HepG2 (cell line): Measurements from ENCODE around the gene KTI12. TPM values are rescaled to one million over a fixed set of nuclear protein-coding genes. Genes with fewer than 3 reads are reported as not detected.

Experiments used
- AHDC1 ChIP-seq: sonication (generic); formaldehyde crosslinking; IDR thresholded peaks from 2 replicates; pipeline ENCODE4 v1.5.1; 2020; ENCODE audit warnings: mild to moderate bottlenecking, missing genetic modification reagents, borderline replicate concordance
- DPF2 ChIP-seq: sonication (generic); formaldehyde crosslinking; IDR thresholded peaks from 2 replicates; pipeline ENCODE4 v1.4.0; 2020; ENCODE audit warnings: mild to moderate bottlenecking, low read depth, missing genetic modification reagents, borderline replicate concordance
- HDAC2 ChIP-seq: sonication (generic); formaldehyde crosslinking; IDR thresholded peaks from 2 replicates; pipeline ENCODE4 v1.4.0; 2020; ENCODE audit warnings: missing genetic modification reagents
- KLF13 ChIP-seq: sonication (generic); formaldehyde crosslinking; IDR thresholded peaks from 2 replicates; pipeline ENCODE4 v1.4.0; 2020; ENCODE audit warnings: mild to moderate bottlenecking, missing genetic modification reagents
- NCOA2 ChIP-seq: sonication (generic); formaldehyde crosslinking; IDR thresholded peaks from 2 replicates; pipeline ENCODE4 v1.8.0; 2022; ENCODE audit warnings: inconsistent platforms
- PAXIP1 ChIP-seq: sonication (generic); formaldehyde crosslinking; conservative IDR thresholded peaks from 2 replicates; pipeline ENCODE4 v1.4.0; 2020; ENCODE audit warnings: mild to moderate bottlenecking, missing genetic modification reagents, moderate library complexity
- PHF8 ChIP-seq: sonication (generic); formaldehyde crosslinking; IDR thresholded peaks from 2 replicates; pipeline ENCODE4 v1.5.0; 2020; ENCODE audit warnings: missing genetic modification reagents
- RCOR2 ChIP-seq: IDR thresholded peaks from 2 replicates; pipeline ENCODE4 v1.6.1; 2016; ENCODE audit warnings: missing biosample characterization, missing genetic modification reagents
- SMARCE1 ChIP-seq: fragments of 450-650 bp; IDR thresholded peaks from 2 replicates; pipeline ENCODE4 v1.6.1; 2017; ENCODE audit warnings: borderline replicate concordance
- THAP9 ChIP-seq: sonication (generic); formaldehyde crosslinking; IDR thresholded peaks from 2 replicates; pipeline ENCODE4; 2020; ENCODE audit warnings: missing genetic modification reagents, mild to moderate bottlenecking, borderline replicate concordance
- ZFP1 ChIP-seq: IDR thresholded peaks from 2 replicates; pipeline ENCODE4 v1.6.1; 2016
- ZNF17 ChIP-seq: sonication (generic); formaldehyde crosslinking; IDR thresholded peaks from 2 replicates; pipeline ENCODE4 v1.5.0; 2020; ENCODE audit warnings: mild to moderate bottlenecking, missing genetic modification reagents
- ZNF30 ChIP-seq: sonication (generic); formaldehyde crosslinking; IDR thresholded peaks from 2 replicates; pipeline ENCODE4 v1.5.0; 2020; ENCODE audit warnings: mild to moderate bottlenecking, missing genetic modification reagents
- ZNF34 ChIP-seq: sonication (generic); formaldehyde crosslinking; IDR thresholded peaks from 2 replicates; pipeline ENCODE4 v1.4.0; 2020; ENCODE audit warnings: mild to moderate bottlenecking, missing genetic modification reagents, borderline replicate concordance
- ZNF546 ChIP-seq: sonication (generic); formaldehyde crosslinking; conservative IDR thresholded peaks from 2 replicates; pipeline ENCODE4 v1.8.1; 2023; ENCODE audit warnings: mild to moderate bottlenecking, missing genetic modification reagents
- ZNF598 ChIP-seq: sonication (generic); formaldehyde crosslinking; IDR thresholded peaks from 2 replicates; pipeline ENCODE4 v1.5.1; 2020; ENCODE audit warnings: mild to moderate bottlenecking, missing genetic modification reagents, borderline replicate concordance
- ZNF720 ChIP-seq: sonication (generic); formaldehyde crosslinking; IDR thresholded peaks from 2 replicates; pipeline ENCODE4 v1.4.0; 2020; ENCODE audit warnings: missing genetic modification reagents
- ZNF790 ChIP-seq: sonication (generic); formaldehyde crosslinking; IDR thresholded peaks from 2 replicates; pipeline ENCODE4 v1.8.0; 2022; ENCODE audit warnings: missing genetic modification reagents, mild to moderate bottlenecking, borderline replicate concordance
- ZSCAN29 ChIP-seq: sonication (generic); formaldehyde crosslinking; conservative IDR thresholded peaks from 2 replicates; pipeline ENCODE4 v1.4.0; 2020; ENCODE audit warnings: mild to moderate bottlenecking, missing genetic modification reagents
- ZSCAN9 ChIP-seq: IDR thresholded peaks from 2 replicates; pipeline ENCODE4 v1.6.1; 2016; ENCODE audit warnings: borderline replicate concordance
- polyA plus RNA-seq, 8 experiments: library from polyadenylated mRNA; depleted of rRNA in 3 of 8; stranded (reverse) in 7 of 8; unstranded in 1 of 8; fragments of >200 nt; fragmentation: Illumina TruSeq in 4 of 8; extraction: Trizol in 4 of 8; gene quantifications; 2 replicates each; pipeline versions ENCODE4 v1.2.1 to v1.2.3, GENCODE V29; 2011 to 2016; ENCODE audit warnings: low read depth in 4 of 8, missing spikeins in 1 of 8, mixed read lengths in 1 of 8; ENCODE audit not compliant: insufficient read depth in 1 of 8
- total RNA-seq, 5 experiments: library from RNA; depleted of rRNA; stranded (reverse); fragments of >200 nt; fragmentation: Illumina TruSeq; extraction: Trizol; gene quantifications; 2 replicates each; pipeline ENCODE4 v1.2.3, GENCODE V29; 2016; ENCODE audit warnings: low read depth in 1 of 5

The KTI12 gene
- total and polyA plus RNA-seq, 2 of the 13 experiments (the other 11 are each of a cell fraction or from before 2014, with no cell fraction given), result 7.4 to 10.2 TPM

GRCh38 chr1:52080014-52080415 is 46.4 kb upstream of the KTI12 start (continued):
- TF ChIP-seq AHDC1 (CRISPR knock-in tag) (peak; percentile 76; the same call in 1 of the 2 replicates), ZFP1 (CRISPR knock-in tag) (peak; percentile 43; the same call in 1 of the 2 replicates), ZNF790 (CRISPR knock-in tag) (no peak), NCOA2 (peak; percentile 91), ZNF30 (CRISPR knock-in tag) (no peak), HDAC2 (CRISPR knock-in tag) (peak; percentile 39; the same call in 1 of the 2 replicates), ZNF598 (CRISPR knock-in tag) (no peak), PHF8 (CRISPR knock-in tag) (no peak), ZSCAN9 (CRISPR knock-in tag) (no peak), KLF13 (no peak), ZNF34 (no peak), ZNF17 (CRISPR knock-in tag) (no peak), ZNF546 (no peak), RCOR2 (CRISPR knock-in tag) (no peak; the same call in 1 of the 2 replicates), DPF2 (CRISPR knock-in tag) (peak; percentile 73), ZNF720 (CRISPR knock-in tag) (no peak), THAP9 (CRISPR knock-in tag) (no peak), SMARCE1 (no peak), ZSCAN29 (peak; percentile 94), PAXIP1 (CRISPR knock-in tag) (peak; percentile 88)
